Activated CD4-positive, CD25-positive, alpha-beta regulatory T cell (primary cell): ENCODE data around the gene FLT1.

ENCODE experiments used
- DNase-seq, 4 experiments: peaks; one replicate each; lab custom pipeline; 2025; lab: John Stamatoyannopoulos, UW

Gene FLT1

GRCh38 chr13:28346154-28346553, 148.8 kb downstream of the FLT1 start:
- no peak for DNase-seq

- DNase-seq = no peak
These were observed 150.8 kb downstream of the FLT1 start for GRCh38 chr13:28344163-28344562.

- no peak for DNase-seq
These were observed 152.7 kb downstream of the FLT1 start for GRCh38 chr13:28342251-28342650.

- DNase-seq = no peak
These were observed 154.6 kb downstream of the FLT1 start for GRCh38 chr13:28340272-28340793.

GRCh38 chr13:28339419-28339818, 155.5 kb downstream of the FLT1 start:
- DNase-seq = no peak

- DNase-seq = no peak
These were observed 156.2 kb downstream of the FLT1 start for GRCh38 chr13:28338742-28339141.

- DNase-seq = no peak
These were observed 156.8 kb downstream of the FLT1 start for GRCh38 chr13:28338006-28338574.

- DNase-seq = no peak
These were observed 157.5 kb downstream of the FLT1 start for GRCh38 chr13:28337166-28338005.

- no peak for DNase-seq
These were observed 158.7 kb downstream of the FLT1 start for GRCh38 chr13:28336193-28336657.

- no peak for DNase-seq
These were observed 161.6 kb downstream of the FLT1 start for GRCh38 chr13:28333204-28333881.

- DNase-seq = no peak
These were observed 165.4 kb downstream of the FLT1 start for GRCh38 chr13:28329395-28330158.

GRCh38 chr13:28328271-28328607, 166.7 kb downstream of the FLT1 start:
- DNase-seq = no peak

- no peak for DNase-seq
These were observed 167.3 kb downstream of the FLT1 start for GRCh38 chr13:28327373-28328270.

- no peak for DNase-seq
These were observed 168.9 kb downstream of the FLT1 start for GRCh38 chr13:28326056-28326455.

GRCh38 chr13:28325022-28325421, 169.9 kb downstream of the FLT1 start:
- DNase-seq = no peak

- DNase-seq = peak in 2 of 4 experiments; percentile 6 to 19
These were observed 170.6 kb downstream of the FLT1 start for GRCh38 chr13:28324181-28324789.

GRCh38 chr13:28322256-28322905, 172.5 kb downstream of the FLT1 start:
- DNase-seq = no peak

- no peak for DNase-seq
These were observed 173.2 kb downstream of the FLT1 start for GRCh38 chr13:28321756-28322155.

GRCh38 chr13:28320884-28321574, 173.9 kb downstream of the FLT1 start:
- no peak for DNase-seq
